Naive B cell (primary cell): ENCODE measurements around the gene RIC8B. TPM values are rescaled to one million over a fixed set of nuclear protein-coding genes. Genes with fewer than 3 reads are reported as not detected.
A peak's percentile ranks its signal among the peaks of the same experiment; 100 is the strongest.

Source experiments
- ATAC-seq, 2 donors: fragments of 150-1000 bp; cut with Tn5 transposase; 2 replicates each; pipeline ENCODE4 v1.10.0; 2021; ENCODE audit warnings: low read depth in 2 of 2, mild to moderate bottlenecking in 2 of 2, moderate library complexity in 2 of 2
- DNase-seq: peaks from one replicate; pipeline ENCODE4 v3.0.0; 2022
- H3K27ac Mint-ChIP-seq, 6 donors: one replicate each; pipeline ENCODE4 v1.8.0; 2020 to 2022; ENCODE audit warnings: mild to moderate bottlenecking in 6 of 6, mixed read lengths in 6 of 6, moderate library complexity in 5 of 6, inconsistent platforms in 2 of 6
- H3K27me3 Mint-ChIP-seq, 3 donors: one replicate each; pipeline ENCODE4 v1.8.0; 2021 to 2022; ENCODE audit warnings: mixed read lengths in 3 of 3, mild to moderate bottlenecking in 1 of 3
- H3K36me3 Mint-ChIP-seq, 2 donors: one replicate each; pipeline ENCODE4 v1.8.0; 2020 to 2022; ENCODE audit warnings: mixed read lengths in 2 of 2, inconsistent platforms in 1 of 2, mild to moderate bottlenecking in 1 of 2
- H3K4me1 Mint-ChIP-seq, 3 donors: one replicate each; pipeline ENCODE4 v1.8.0; 2020 to 2022; ENCODE audit warnings: mixed read lengths in 3 of 3, inconsistent platforms in 1 of 3, mild to moderate bottlenecking in 1 of 3, moderate library complexity in 1 of 3
- H3K4me3 Mint-ChIP-seq, 8 donors: one replicate each; pipeline ENCODE4 v1.8.0; 2020 to 2022; ENCODE audit warnings: mild to moderate bottlenecking in 8 of 8, mixed read lengths in 8 of 8, moderate library complexity in 8 of 8, inconsistent platforms in 2 of 8
- H3K9me3 Mint-ChIP-seq, 7 donors: one replicate each; pipeline ENCODE4 v1.8.0; 2020 to 2022; ENCODE audit warnings: mixed read lengths in 7 of 7, mild to moderate bottlenecking in 5 of 7, inconsistent platforms in 2 of 7, moderate library complexity in 1 of 7
- polyA plus RNA-seq, 6 donors: library from polyadenylated mRNA; unstranded; fragments of 300-500 nt; fragmentation: Illumina TruSeq; gene quantifications; one replicate each; pipeline ENCODE4 v1.2.3, GENCODE V29; 2021; ENCODE audit warnings: low read depth in 6 of 6

RIC8B gene
- polyA plus RNA-seq, 6 donors from 2014 or later: 0.72 to 1.2 (median 0.78) TPM; not detected in 1

- peaks cover 0 to 22% (median 13%) of the 10 kb centered on the region in 3 donors for H3K27me3 Mint-ChIP-seq
- peak in 1 of 2 donors; percentile 33 for ATAC-seq
- H3K36me3 Mint-ChIP-seq: no peaks in the 10 kb centered on the region
Measured at GRCh38 chr12:106841510-106842302, 67.2 kb downstream of the RIC8B start.

GRCh38 chr12:106845902-106846301, 71.4 kb downstream of the RIC8B start:
- no peak for DNase-seq
- Mint-ChIP-seq H3K27me3 (peaks cover 0 to 10% (median 0%) of the 10 kb centered on the region in 3 donors), H3K9me3 (no peaks in the 10 kb centered on the region), H3K4me3 (no peak overlapping the region), H3K4me1 (no peaks in the 10 kb centered on the region), H3K27ac (no peak overlapping the region), H3K36me3 (no peaks in the 10 kb centered on the region)
- ATAC-seq: no peak

More at GRCh38 chr12:106841510-106842302, 67.2 kb downstream of the RIC8B start:
- Mint-ChIP-seq H3K9me3 (no peaks in the 10 kb centered on the region), H3K27ac (no peak overlapping the region), H3K4me3 (no peak overlapping the region), H3K4me1 (no peaks in the 10 kb centered on the region)
- peak; percentile 11 for DNase-seq

GRCh38 chr12:106847861-106848260, 73.4 kb downstream of the RIC8B start:
- ATAC-seq (no peak), DNase-seq (no peak)
- H3K9me3 Mint-ChIP-seq: no peaks in the 10 kb centered on the region
- H3K4me3 Mint-ChIP-seq: no peak overlapping the region
- no peaks in the 10 kb centered on the region for H3K36me3 Mint-ChIP-seq
- peaks cover 0 to 10% (median 0%) of the 10 kb centered on the region in 3 donors for H3K27me3 Mint-ChIP-seq
- H3K27ac Mint-ChIP-seq: no peak overlapping the region
- no peaks in the 10 kb centered on the region for H3K4me1 Mint-ChIP-seq

GRCh38 chr12:106851306-106851705, 76.8 kb downstream of the RIC8B start:
- ATAC-seq (no peak), DNase-seq (no peak)
- Mint-ChIP-seq H3K27ac (no peak overlapping the region), H3K36me3 (no peaks in the 10 kb centered on the region), H3K9me3 (no peaks in the 10 kb centered on the region), H3K27me3 (peaks cover 0 to 14% (median 7%) of the 10 kb centered on the region in 3 donors), H3K4me3 (no peak overlapping the region), H3K4me1 (no peaks in the 10 kb centered on the region)

GRCh38 chr12:106854723-106855122, 80.2 kb downstream of the RIC8B start:
- DNase-seq: no peak
- no peaks in the 10 kb centered on the region for H3K9me3 Mint-ChIP-seq
- no peak for ATAC-seq
- no peak overlapping the region for H3K4me3 Mint-ChIP-seq
- H3K27ac Mint-ChIP-seq: no peak overlapping the region
- peaks cover 7 to 27% (median 10%) of the 10 kb centered on the region in 3 donors for H3K27me3 Mint-ChIP-seq
- no peaks in the 10 kb centered on the region for H3K36me3 Mint-ChIP-seq
- no peaks in the 10 kb centered on the region for H3K4me1 Mint-ChIP-seq

- DNase-seq (no peak), ATAC-seq (no peak)
- H3K4me1 Mint-ChIP-seq: no peaks in the 10 kb centered on the region
- H3K27me3 Mint-ChIP-seq: peaks cover 7 to 27% (median 16%) of the 10 kb centered on the region in 3 donors
- no peaks in the 10 kb centered on the region for H3K9me3 Mint-ChIP-seq
- H3K27ac Mint-ChIP-seq: no peak overlapping the region
- no peak overlapping the region for H3K4me3 Mint-ChIP-seq
- no peaks in the 10 kb centered on the region for H3K36me3 Mint-ChIP-seq
Measured at GRCh38 chr12:106855221-106855758, 80.8 kb downstream of the RIC8B start.

- Mint-ChIP-seq H3K27me3 (peaks cover 33 to 70% (median 58%) of the 10 kb centered on the region in 3 donors), H3K9me3 (no peaks in the 10 kb centered on the region), H3K4me3 (no peak overlapping the region), H3K4me1 (no peaks in the 10 kb centered on the region), H3K36me3 (no peaks in the 10 kb centered on the region), H3K27ac (no peak overlapping the region)
- DNase-seq (no peak), ATAC-seq (no peak)
Measured at GRCh38 chr12:106861984-106862916, 87.8 kb downstream of the RIC8B start.

GRCh38 chr12:106863189-106863588, 88.7 kb downstream of the RIC8B start:
- Mint-ChIP-seq H3K36me3 (no peaks in the 10 kb centered on the region), H3K4me1 (no peaks in the 10 kb centered on the region), H3K4me3 (no peak overlapping the region), H3K9me3 (no peaks in the 10 kb centered on the region), H3K27ac (peak overlapping the region in 1 of 6 donors; percentile 3), H3K27me3 (peaks cover 33 to 75% (median 67%) of the 10 kb centered on the region in 3 donors)
- DNase-seq (no peak), ATAC-seq (no peak)

GRCh38 chr12:106865683-106866082, 91.2 kb downstream of the RIC8B start:
- H3K36me3 Mint-ChIP-seq: no peaks in the 10 kb centered on the region
- H3K4me3 Mint-ChIP-seq: no peak overlapping the region
- peaks cover 36 to 72% (median 69%) of the 10 kb centered on the region in 3 donors for H3K27me3 Mint-ChIP-seq
- H3K4me1 Mint-ChIP-seq: no peaks in the 10 kb centered on the region
- no peak overlapping the region for H3K27ac Mint-ChIP-seq
- DNase-seq (no peak), ATAC-seq (no peak)
- no peaks in the 10 kb centered on the region for H3K9me3 Mint-ChIP-seq

GRCh38 chr12:106866426-106867080, 92.1 kb downstream of the RIC8B start:
- no peak overlapping the region for H3K27ac Mint-ChIP-seq
- H3K4me3 Mint-ChIP-seq: no peak overlapping the region
- H3K4me1 Mint-ChIP-seq: no peaks in the 10 kb centered on the region
- DNase-seq (no peak), ATAC-seq (no peak)
- no peaks in the 10 kb centered on the region for H3K9me3 Mint-ChIP-seq
- no peaks in the 10 kb centered on the region for H3K36me3 Mint-ChIP-seq
- peaks cover 35 to 72% (median 71%) of the 10 kb centered on the region in 3 donors for H3K27me3 Mint-ChIP-seq

GRCh38 chr12:106867651-106868050, 93.2 kb downstream of the RIC8B start:
- Mint-ChIP-seq H3K4me1 (no peaks in the 10 kb centered on the region), H3K27ac (no peak overlapping the region), H3K9me3 (no peaks in the 10 kb centered on the region), H3K4me3 (no peak overlapping the region), H3K36me3 (no peaks in the 10 kb centered on the region), H3K27me3 (peaks cover 45 to 83% (median 73%) of the 10 kb centered on the region in 3 donors)
- ATAC-seq: no peak
- DNase-seq: no peak

GRCh38 chr12:106868982-106869700, 94.7 kb downstream of the RIC8B start:
- no peak overlapping the region for H3K27ac Mint-ChIP-seq
- no peak overlapping the region for H3K4me3 Mint-ChIP-seq
- H3K27me3 Mint-ChIP-seq: peaks cover 49 to 92% (median 82%) of the 10 kb centered on the region in 3 donors
- H3K9me3 Mint-ChIP-seq: no peaks in the 10 kb centered on the region
- ATAC-seq: no peak
- DNase-seq: no peak
- H3K36me3 Mint-ChIP-seq: no peaks in the 10 kb centered on the region
- H3K4me1 Mint-ChIP-seq: peaks cover 0 to 7% (median 0%) of the 10 kb centered on the region in 3 donors
